ENCODE data around the gene DCTN2. TPM values are rescaled to one million over a fixed set of nuclear protein-coding genes. Genes with fewer than 3 reads are reported as not detected.
A peak's percentile ranks its signal among the peaks of the same experiment; 100 is the strongest.
"Not testable (repeated sequence)": the region's sequence is repeated elsewhere in the genome, so short reads cannot be mapped to it uniquely, and the experiment has no call there.

DCTN2 gene
- total and polyA plus RNA-seq, 2 donors (not counting 1 experiment from before 2014, with no cell fraction given) = 59.4 to 94.3 TPM

DNA sequence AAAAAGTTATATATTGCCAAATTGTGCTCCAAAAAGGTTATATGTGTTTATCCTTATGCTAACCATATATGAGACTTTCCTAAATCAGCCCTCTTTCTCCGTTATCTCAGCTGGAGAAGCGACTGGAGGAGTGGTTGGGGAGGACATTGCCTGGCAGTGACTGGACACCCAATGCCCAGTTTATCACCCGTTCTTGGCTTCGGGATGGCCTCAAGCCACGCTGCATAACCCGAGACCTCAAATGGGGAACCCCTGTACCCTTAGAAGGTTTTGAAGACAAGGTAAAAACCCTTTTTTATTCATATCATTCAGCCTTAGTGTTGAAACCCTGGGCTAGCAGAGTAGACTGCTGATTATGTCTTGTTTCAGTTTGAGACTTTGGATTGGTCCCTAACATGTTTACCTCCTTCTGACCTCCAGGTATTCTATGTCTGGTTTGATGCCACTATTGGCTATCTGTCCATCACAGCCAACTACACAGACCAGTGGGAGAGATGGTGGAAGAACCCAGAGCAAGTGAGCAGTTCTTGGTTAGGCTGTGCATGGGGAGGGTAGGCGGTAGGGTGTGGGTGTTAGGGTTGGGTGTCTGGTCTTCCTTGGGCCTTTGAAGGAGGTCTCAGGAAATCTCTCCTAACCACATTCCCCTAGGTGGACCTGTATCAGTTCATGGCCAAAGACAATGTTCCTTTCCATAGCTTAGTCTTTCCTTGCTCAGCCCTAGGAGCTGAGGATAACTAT, 35.2 kb downstream of the DCTN2 start:
- no peaks in the 10 kb centered on the region for H3K9me3 ChIP-seq (ENCODE audit: control extremely low read depth in 1 of 3, control insufficient read depth in 2 of 3, insufficient read depth in 1 of 3, low read length in 2 of 3)
- ATAC-seq (ENCODE audit: low read depth) = no peak
- H3K27me3 ChIP-seq (replicated peaks in 1 of 4; ENCODE audit: control extremely low read depth in 1 of 4, control insufficient read depth in 3 of 4, insufficient read depth in 4 of 4, low read length in 3 of 4) = no peaks in the 10 kb centered on the region
- Mint-ChIP-seq H3K27ac (peak overlapping the region; percentile 29), H3K9me3 (ENCODE audit: insufficient read depth) (no peaks in the 10 kb centered on the region), H3K4me1 (no peaks in the 10 kb centered on the region), H3K4me3 (no peak overlapping the region), H3K27me3 (no peaks in the 10 kb centered on the region)
- no peak for DNase-seq
- H4K20me1 ChIP-seq (ENCODE audit: control insufficient read depth, insufficient read depth, low read length, poor library complexity, severe bottlenecking) = peaks cover 5% of the 10 kb centered on the region
- H3K79me2 ChIP-seq (ENCODE audit: control insufficient read depth, insufficient read depth, low read length) = peaks cover 3% of the 10 kb centered on the region
- H3K4me3 ChIP-seq (ENCODE audit: control extremely low read depth in 1 of 5, extremely low read depth in 1 of 5, insufficient read depth in 1 of 5, low read depth in 2 of 5, low read length in 4 of 5) = no peak overlapping the region
- no CpG with 5 or more reads among the region's 7 CpGs for WGBS (ENCODE audit: insufficient coverage)
- ChIA-PET POLR2A (interaction anchor here (0.7 kb wide), 1 partner anchor 9 kb away, joined by 5 read pairs; no protein-coding TSS in a partner anchor), CTCF (interaction anchor here (0.7 kb wide), 1 partner anchor 1278 kb away, joined by 4 read pairs; no protein-coding TSS in a partner anchor)
- H3K27ac ChIP-seq (ENCODE audit: low read length in 2 of 2) = peak overlapping the region in 1 of 2 donors; percentile 20
- no peak overlapping the region for H2AFZ ChIP-seq (ENCODE audit: insufficient read depth, low read depth, low read length, poor library complexity, severe bottlenecking)
- peaks cover 22 to 61% of the 10 kb centered on the region in 2 experiments for H3K36me3 ChIP-seq (replicated peaks in 1 of 2; ENCODE audit: control extremely low read depth in 1 of 2, control insufficient read depth in 1 of 2, extremely low read depth in 1 of 2, insufficient read depth in 2 of 2, low read length in 1 of 2)
- no peaks in the 10 kb centered on the region for H3K4me1 ChIP-seq (ENCODE audit: control insufficient read depth in 2 of 2, insufficient read depth in 2 of 2, low read length in 2 of 2)
- intact Hi-C loops (cut with micrococcal nuclease) = no loop called here
- no peak for TF ChIP-seq EZH2 (IDR thresholded peaks at IDR 0.05; ENCODE audit: borderline replicate concordance, insufficient read depth, low read depth, low read length, poor library complexity, severe bottlenecking)
- TF ChIP-seq, protein P1, sequence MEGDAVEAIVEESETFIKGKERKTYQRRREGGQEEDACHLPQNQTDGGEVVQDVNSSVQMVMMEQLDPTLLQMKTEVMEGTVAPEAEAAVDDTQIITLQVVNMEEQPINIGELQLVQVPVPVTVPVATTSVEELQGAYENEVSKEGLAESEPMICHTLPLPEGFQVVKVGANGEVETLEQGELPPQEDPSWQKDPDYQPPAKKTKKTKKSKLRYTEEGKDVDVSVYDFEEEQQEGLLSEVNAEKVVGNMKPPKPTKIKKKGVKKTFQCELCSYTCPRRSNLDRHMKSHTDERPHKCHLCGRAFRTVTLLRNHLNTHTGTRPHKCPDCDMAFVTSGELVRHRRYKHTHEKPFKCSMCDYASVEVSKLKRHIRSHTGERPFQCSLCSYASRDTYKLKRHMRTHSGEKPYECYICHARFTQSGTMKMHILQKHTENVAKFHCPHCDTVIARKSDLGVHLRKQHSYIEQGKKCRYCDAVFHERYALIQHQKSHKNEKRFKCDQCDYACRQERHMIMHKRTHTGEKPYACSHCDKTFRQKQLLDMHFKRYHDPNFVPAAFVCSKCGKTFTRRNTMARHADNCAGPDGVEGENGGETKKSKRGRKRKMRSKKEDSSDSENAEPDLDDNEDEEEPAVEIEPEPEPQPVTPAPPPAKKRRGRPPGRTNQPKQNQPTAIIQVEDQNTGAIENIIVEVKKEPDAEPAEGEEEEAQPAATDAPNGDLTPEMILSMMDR (IDR thresholded peaks at IDR 0.05) = no peak
- H3K4me2 ChIP-seq (replicated peaks; ENCODE audit: low read depth, low read length, poor library complexity, severe bottlenecking) = no peak overlapping the region
- H3K9ac ChIP-seq (ENCODE audit: low read length) = no peak overlapping the region

DNA sequence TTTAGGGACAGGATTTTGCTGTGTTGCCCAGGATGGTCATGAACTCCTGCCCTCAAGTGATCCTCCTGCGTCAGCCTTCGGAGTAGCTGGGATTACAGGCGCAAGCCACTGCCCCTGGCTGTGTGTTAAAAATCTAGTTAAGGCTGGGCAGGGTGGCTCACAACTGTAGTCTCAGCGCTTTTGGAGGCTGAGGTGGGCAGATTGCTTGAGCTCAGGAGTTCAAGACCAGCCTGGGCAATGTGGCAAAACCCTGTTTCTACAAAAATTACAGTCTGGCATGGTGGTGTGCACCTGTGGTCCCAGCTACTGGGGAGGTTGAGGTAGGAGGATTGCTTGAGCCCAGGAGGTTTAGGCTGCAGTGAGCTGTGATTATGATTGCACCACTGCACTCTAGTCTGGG, 35.8 kb downstream of the DCTN2 start:
- no peaks in the 10 kb centered on the region for H3K9me3 ChIP-seq (ENCODE audit: control extremely low read depth in 1 of 3, control insufficient read depth in 2 of 3, insufficient read depth in 1 of 3, low read length in 2 of 3)
- 100% methylated on average over 4 of the region's 4 CpGs for WGBS (ENCODE audit: insufficient coverage)
- ChIA-PET POLR2A (interaction anchor here (0.7 kb wide), 1 partner anchor 383 kb away, joined by 3 read pairs; no protein-coding TSS in a partner anchor), CTCF (interaction anchor here (0.7 kb wide), 1 partner anchor 1278 kb away, joined by 4 read pairs; no protein-coding TSS in a partner anchor)
- H3K27ac ChIP-seq (ENCODE audit: low read length in 2 of 2) = no peak overlapping the region
- TF ChIP-seq, protein P1 (IDR thresholded peaks at IDR 0.05) = no peak
- TF ChIP-seq EZH2 (IDR thresholded peaks at IDR 0.05; ENCODE audit: borderline replicate concordance, insufficient read depth, low read depth, low read length, poor library complexity, severe bottlenecking) = no peak
- no peaks in the 10 kb centered on the region for H3K9me3 Mint-ChIP-seq (ENCODE audit: insufficient read depth)
- no peak overlapping the region for H3K27ac Mint-ChIP-seq
- peaks cover 20 to 60% of the 10 kb centered on the region in 2 experiments for H3K36me3 ChIP-seq (replicated peaks in 1 of 2; ENCODE audit: control extremely low read depth in 1 of 2, control insufficient read depth in 1 of 2, extremely low read depth in 1 of 2, insufficient read depth in 2 of 2, low read length in 1 of 2)
- H3K27me3 ChIP-seq (replicated peaks in 1 of 4; ENCODE audit: control extremely low read depth in 1 of 4, control insufficient read depth in 3 of 4, insufficient read depth in 4 of 4, low read length in 3 of 4) = no peaks in the 10 kb centered on the region
- H2AFZ ChIP-seq (ENCODE audit: insufficient read depth, low read depth, low read length, poor library complexity, severe bottlenecking) = no peak overlapping the region
- DNase-seq = no peak
- H3K4me3 Mint-ChIP-seq = no peak overlapping the region
- peaks cover 5% of the 10 kb centered on the region for H4K20me1 ChIP-seq (ENCODE audit: control insufficient read depth, insufficient read depth, low read length, poor library complexity, severe bottlenecking)
- H3K4me2 ChIP-seq (replicated peaks; ENCODE audit: low read depth, low read length, poor library complexity, severe bottlenecking) = no peak overlapping the region
- no peaks in the 10 kb centered on the region for H3K4me1 Mint-ChIP-seq
- H3K27me3 Mint-ChIP-seq = no peaks in the 10 kb centered on the region
- peaks cover 5% of the 10 kb centered on the region for H3K79me2 ChIP-seq (ENCODE audit: control insufficient read depth, insufficient read depth, low read length)
- no peak overlapping the region for H3K4me3 ChIP-seq (ENCODE audit: control extremely low read depth in 1 of 5, extremely low read depth in 1 of 5, insufficient read depth in 1 of 5, low read depth in 2 of 5, low read length in 4 of 5)
- no peak for ATAC-seq (ENCODE audit: low read depth)
- no peaks in the 10 kb centered on the region for H3K4me1 ChIP-seq (ENCODE audit: control insufficient read depth in 2 of 2, insufficient read depth in 2 of 2, low read length in 2 of 2)
- H3K9ac ChIP-seq (ENCODE audit: low read length) = no peak overlapping the region
- intact Hi-C loops (cut with micrococcal nuclease) = no loop called here

DNA sequence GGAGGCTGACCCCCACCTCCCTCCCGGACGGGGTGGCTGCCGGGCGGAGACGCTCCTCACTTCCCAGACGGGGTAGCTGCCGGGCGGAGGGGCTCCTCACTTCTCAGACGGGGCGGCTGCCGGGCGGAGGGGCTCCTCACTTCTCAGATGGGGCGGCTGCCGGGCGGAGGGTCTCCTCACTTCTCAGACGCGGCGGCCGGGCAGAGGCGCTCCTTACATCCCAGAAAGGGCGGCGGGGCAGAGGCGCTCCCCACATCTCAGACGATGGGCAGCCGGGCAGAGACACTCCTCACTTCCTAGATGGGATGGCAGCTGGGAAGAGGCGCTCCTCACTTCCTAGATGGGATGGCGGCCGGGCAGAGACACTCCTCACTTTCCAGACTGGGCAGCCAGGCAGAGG, 39.2 kb downstream of the DCTN2 start:
- CTCF ChIA-PET; H2AFZ ChIP-seq (ENCODE audit: insufficient read depth, low read depth, low read length, poor library complexity, severe bottlenecking); H3K4me3 Mint-ChIP-seq; DNase-seq; H4K20me1 ChIP-seq (ENCODE audit: control insufficient read depth, insufficient read depth, low read length, poor library complexity, severe bottlenecking); H3K27me3 Mint-ChIP-seq; H3K4me2 ChIP-seq (replicated peaks; ENCODE audit: low read depth, low read length, poor library complexity, severe bottlenecking); intact Hi-C loops (cut with micrococcal nuclease); H3K27ac Mint-ChIP-seq; H3K27ac ChIP-seq (ENCODE audit: low read length in 2 of 2); H3K9me3 Mint-ChIP-seq (ENCODE audit: insufficient read depth); H3K4me1 ChIP-seq (ENCODE audit: control insufficient read depth in 2 of 2, insufficient read depth in 2 of 2, low read length in 2 of 2); H3K4me3 ChIP-seq (ENCODE audit: control extremely low read depth in 1 of 5, extremely low read depth in 1 of 5, insufficient read depth in 1 of 5, low read depth in 2 of 5, low read length in 4 of 5); POLR2A ChIA-PET; H3K4me1 Mint-ChIP-seq; H3K27me3 ChIP-seq (replicated peaks in 1 of 4; ENCODE audit: control extremely low read depth in 1 of 4, control insufficient read depth in 3 of 4, insufficient read depth in 4 of 4, low read length in 3 of 4); H3K9me3 ChIP-seq (ENCODE audit: control extremely low read depth in 1 of 3, control insufficient read depth in 2 of 3, insufficient read depth in 1 of 3, low read length in 2 of 3); ATAC-seq (ENCODE audit: low read depth); H3K9ac ChIP-seq (ENCODE audit: low read length): not testable (repeated sequence)
- Histone ChIP-seq H3K36me3 (replicated peaks in 1 of 2; ENCODE audit: control extremely low read depth in 1 of 2, control insufficient read depth in 1 of 2, extremely low read depth in 1 of 2, insufficient read depth in 2 of 2, low read length in 1 of 2) (peaks cover 5 to 54% of the 10 kb centered on the region in 2 experiments), H3K79me2 (ENCODE audit: control insufficient read depth, insufficient read depth, low read length) (peaks cover 14% of the 10 kb centered on the region)
- 100% methylated on average over 3 of the region's 28 CpGs for WGBS (ENCODE audit: insufficient coverage)
